Caco-2 (cell line): ENCODE data around the gene ME3. TPM values are rescaled to one million over a fixed set of nuclear protein-coding genes. Genes with fewer than 3 reads are reported as not detected.

ENCODE experiments used
- BruUV-seq: library from RNA; stranded (reverse); fragments of 400-500 nt; replicated peaks from 2 replicates; lab custom pipeline; 2021; lab: Mats Ljungman, UMichigan
- CTCF ChIA-PET: fragments of 300-600 bp; sonication (Branson Sonifier 250); formaldehyde crosslinking; loops from one replicate; lab custom pipeline; 2022; ENCODE audit warnings: antibody characterized with exemption; lab: Charles Lee
- POLR2A ChIA-PET: fragments of 300-600 bp; sonication (Branson Sonifier 250); formaldehyde crosslinking; loops from one replicate; lab custom pipeline; 2022; ENCODE audit warnings: antibody characterized with exemption; lab: Charles Lee
- DNase-seq, 2 experiments: peaks; one replicate each; pipeline versions ENCODE4 v3.0.0 to v3.0.0-alpha.2; 2020 to 2022
- H3K27me3 ChIP-seq: replicated peaks from 2 replicates; pipeline ENCODE4 v1.6.0; 2011; ENCODE audit warnings: low read length; ENCODE audit not compliant: control insufficient read depth, insufficient read depth
- H3K36me3 ChIP-seq: 2 replicates; pipeline ENCODE4 v1.5.1; 2011; ENCODE audit warnings: low read length; ENCODE audit not compliant: control insufficient read depth, insufficient read depth
- H3K4me1 ChIP-seq: fragments of 250-450 bp; sonication (Bioruptor Pico); 2 replicates; pipeline ENCODE4 v1.5.1; 2020; ENCODE audit warnings: mild to moderate bottlenecking
- H3K4me3 ChIP-seq: 2 replicates; pipeline ENCODE4 v1.5.1; 2011; ENCODE audit warnings: low read depth, mild to moderate bottlenecking, control low read depth, low read length
- H3K9me3 ChIP-seq: fragments of 250-450 bp; sonication (Bioruptor Pico); 2 replicates; pipeline ENCODE4 v1.5.1; 2020; ENCODE audit warnings: mild to moderate bottlenecking, moderate library complexity
- H3K27ac Mint-ChIP-seq: one replicate; pipeline ENCODE4 v1.8.0; 2022; ENCODE audit warnings: mixed read lengths; ENCODE audit not compliant: unreplicated experiment
- H3K27me3 Mint-ChIP-seq: one replicate; pipeline ENCODE4 v1.8.0; 2022; ENCODE audit warnings: mixed read lengths; ENCODE audit not compliant: insufficient read depth, unreplicated experiment
- H3K36me3 Mint-ChIP-seq: one replicate; pipeline ENCODE4 v1.8.0; 2022; ENCODE audit warnings: mild to moderate bottlenecking, mixed read lengths; ENCODE audit not compliant: insufficient read depth, unreplicated experiment
- H3K4me1 Mint-ChIP-seq: one replicate; pipeline ENCODE4 v1.8.0; 2022; ENCODE audit warnings: low read depth, mixed read lengths; ENCODE audit not compliant: unreplicated experiment
- H3K4me3 Mint-ChIP-seq: one replicate; pipeline ENCODE4 v1.8.0; 2022; ENCODE audit warnings: mild to moderate bottlenecking, moderate library complexity, mixed read lengths; ENCODE audit not compliant: unreplicated experiment
- H3K9me3 Mint-ChIP-seq: one replicate; pipeline ENCODE4 v1.8.0; 2022; ENCODE audit warnings: mixed read lengths; ENCODE audit not compliant: unreplicated experiment
- CTCF ChIP-seq, 2 experiments: fragments of 200-600 bp in 1 of 2; IDR thresholded peaks; 1 replicate in 1 of 2; 2 replicates in 1 of 2; pipeline versions ENCODE4 v1.5.1 to v1.8.0; 2011 to 2022; ENCODE audit warnings: antibody characterized with exemption in 1 of 2, control low read depth in 1 of 2, inconsistent platforms in 1 of 2, low read depth in 1 of 2, low read length in 1 of 2, mild to moderate bottlenecking in 1 of 2, moderate library complexity in 1 of 2; ENCODE audit not compliant: insufficient read depth in 1 of 2, severe bottlenecking in 1 of 2, unreplicated experiment in 1 of 2
- intact Hi-C: fragments of 100-400 bp; cut with micrococcal nuclease; formaldehyde crosslinking; loops from one replicate; pipeline ENCODE4 v1.10.0; 2022; ENCODE audit not compliant: unreplicated experiment
- total RNA-seq: library from RNA; stranded (reverse); gene quantifications from 2 replicates; pipeline ENCODE4 v1.2.3, GENCODE V29; 2022

Gene ME3
- total RNA-seq, 1 experiment from 2014 or later, result 32.8 TPM

- Histone ChIP-seq H3K27me3 (no peaks in the 10 kb centered on the region), H3K4me1 (peaks cover 9% of the 10 kb centered on the region), H3K36me3 (no peaks in the 10 kb centered on the region), H3K9me3 (peaks cover 5% of the 10 kb centered on the region; the same call in 1 of the 2 replicates), H3K4me3 (no peak overlapping the region)
- no peak overlapping the region for H3K27ac Mint-ChIP-seq
- DNase-seq, result no peak
- H3K4me3 Mint-ChIP-seq, result no peak overlapping the region
- H3K9me3 Mint-ChIP-seq, result peaks cover 7% of the 10 kb centered on the region
- CTCF ChIA-PET, result no interaction called here
- H3K36me3 Mint-ChIP-seq, result no peaks in the 10 kb centered on the region
- no TSS peak for BruUV-seq
- intact Hi-C loops, result no loop called here
- POLR2A ChIA-PET, result no interaction called here
- no peaks in the 10 kb centered on the region for H3K27me3 Mint-ChIP-seq
- no peak for TF ChIP-seq CTCF (IDR thresholded peaks at IDR 0.05; ENCODE audit: insufficient read depth in 1 of 2, low read depth in 1 of 2, low read length in 1 of 2, severe bottlenecking in 1 of 2, unreplicated experiment in 1 of 2)
- H3K4me1 Mint-ChIP-seq, result peaks cover 28% of the 10 kb centered on the region
These were observed 14.9 kb upstream of the ME3 start for GRCh38 chr11:86687185-86687778.

- Mint-ChIP-seq H3K27me3 (no peaks in the 10 kb centered on the region), H3K9me3 (peaks cover 7% of the 10 kb centered on the region), H3K4me3 (no peak overlapping the region), H3K27ac (no peak overlapping the region), H3K4me1 (peaks cover 21% of the 10 kb centered on the region), H3K36me3 (no peaks in the 10 kb centered on the region)
- Histone ChIP-seq H3K27me3 (no peaks in the 10 kb centered on the region), H3K4me3 (no peak overlapping the region), H3K36me3 (no peaks in the 10 kb centered on the region), H3K4me1 (peaks cover 6% of the 10 kb centered on the region), H3K9me3 (peaks cover 5% of the 10 kb centered on the region; the same call in 1 of the 2 replicates)
- BruUV-seq, result no TSS peak
- no peak for TF ChIP-seq CTCF (IDR thresholded peaks at IDR 0.05; ENCODE audit: insufficient read depth in 1 of 2, low read depth in 1 of 2, low read length in 1 of 2, severe bottlenecking in 1 of 2, unreplicated experiment in 1 of 2)
- POLR2A ChIA-PET, result no interaction called here
- intact Hi-C loops, result no loop called here
- CTCF ChIA-PET, result no interaction called here
- no peak for DNase-seq
These were observed 14.1 kb upstream of the ME3 start for GRCh38 chr11:86686531-86686930.

- H3K36me3 Mint-ChIP-seq, result no peaks in the 10 kb centered on the region
- Histone ChIP-seq H3K4me3 (no peak overlapping the region), H3K9me3 (no peaks in the 10 kb centered on the region), H3K4me1 (peaks cover 18% of the 10 kb centered on the region), H3K27me3 (no peaks in the 10 kb centered on the region), H3K36me3 (no peaks in the 10 kb centered on the region)
- H3K4me1 Mint-ChIP-seq, result peaks cover 38% of the 10 kb centered on the region
- H3K27me3 Mint-ChIP-seq, result no peaks in the 10 kb centered on the region
- DNase-seq, result no peak
- intact Hi-C loops, result no loop called here
- ChIA-PET POLR2A (no interaction called here), CTCF (no interaction called here)
- no peak overlapping the region for H3K4me3 Mint-ChIP-seq
- peaks cover 7% of the 10 kb centered on the region for H3K9me3 Mint-ChIP-seq
- H3K27ac Mint-ChIP-seq, result no peak overlapping the region
- no TSS peak for BruUV-seq
- TF ChIP-seq CTCF (IDR thresholded peaks at IDR 0.05; ENCODE audit: insufficient read depth in 1 of 2, low read depth in 1 of 2, low read length in 1 of 2, severe bottlenecking in 1 of 2, unreplicated experiment in 1 of 2), result no peak
These were observed 9.0 kb upstream of the ME3 start for GRCh38 chr11:86681483-86681756.
